HG03064 (cell line): ENCODE results near the gene CTIF.

Experiments used
- ATAC-seq: cut with Tn5 transposase; IDR thresholded peaks from one replicate; pipeline ENCODE4 v1.9.1; 2021; ENCODE audit warnings: low read depth; ENCODE audit not compliant: unreplicated experiment

CTIF gene

DNA sequence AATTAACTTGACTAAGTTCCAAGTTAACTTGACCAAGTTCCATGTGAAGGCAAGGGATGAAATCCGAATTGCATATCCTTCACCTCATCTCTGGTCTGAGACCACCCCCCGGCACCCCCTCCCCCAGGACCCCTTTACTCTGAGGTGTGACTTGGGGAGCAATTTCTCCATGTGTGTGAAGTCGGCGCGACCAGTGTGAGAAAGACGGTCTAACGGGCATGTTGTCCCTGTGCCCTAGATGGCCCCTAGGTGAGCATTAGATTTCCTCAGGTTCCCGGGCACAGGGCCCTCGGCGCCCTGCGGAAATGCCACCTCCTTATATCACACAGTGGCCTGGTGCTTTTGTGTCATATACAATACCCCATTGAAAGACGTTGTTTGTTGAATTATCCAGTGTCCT, 137.1 kb downstream of the CTIF start:
- ATAC-seq, result no peak

GRCh38 chr18:48676346-48676745, 137.5 kb downstream of the CTIF start:
- no peak for ATAC-seq

DNA sequence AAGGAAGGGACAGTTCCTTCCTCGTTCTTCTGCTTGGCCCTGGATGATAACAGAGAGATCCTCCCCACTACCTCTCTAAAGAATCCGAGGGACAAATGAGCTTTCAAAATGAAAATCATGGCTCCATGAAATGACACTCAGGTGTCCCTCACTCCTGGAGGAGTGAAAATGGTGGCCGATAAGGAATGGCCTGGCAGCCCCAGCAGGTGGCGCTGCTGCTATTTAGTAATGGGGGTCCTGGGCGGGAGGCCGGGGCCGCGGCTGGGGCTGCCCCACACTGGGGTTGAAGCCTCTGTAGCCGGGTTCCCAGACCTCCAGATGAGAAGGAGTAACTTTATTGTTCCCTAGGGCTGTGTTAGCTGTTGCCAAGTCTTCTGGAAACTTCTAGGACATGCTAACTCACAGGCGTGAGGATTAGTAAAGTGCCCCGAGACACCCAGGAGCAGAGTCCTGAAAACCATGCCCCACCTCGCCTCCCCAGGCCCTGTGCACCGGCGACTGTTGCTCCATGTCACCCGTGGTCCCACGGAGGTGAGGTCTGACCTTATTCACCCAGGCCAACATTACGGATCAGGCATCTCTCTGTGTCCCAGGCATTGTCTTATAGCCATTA, 138.0 kb downstream of the CTIF start:
- ATAC-seq, result no peak

DNA sequence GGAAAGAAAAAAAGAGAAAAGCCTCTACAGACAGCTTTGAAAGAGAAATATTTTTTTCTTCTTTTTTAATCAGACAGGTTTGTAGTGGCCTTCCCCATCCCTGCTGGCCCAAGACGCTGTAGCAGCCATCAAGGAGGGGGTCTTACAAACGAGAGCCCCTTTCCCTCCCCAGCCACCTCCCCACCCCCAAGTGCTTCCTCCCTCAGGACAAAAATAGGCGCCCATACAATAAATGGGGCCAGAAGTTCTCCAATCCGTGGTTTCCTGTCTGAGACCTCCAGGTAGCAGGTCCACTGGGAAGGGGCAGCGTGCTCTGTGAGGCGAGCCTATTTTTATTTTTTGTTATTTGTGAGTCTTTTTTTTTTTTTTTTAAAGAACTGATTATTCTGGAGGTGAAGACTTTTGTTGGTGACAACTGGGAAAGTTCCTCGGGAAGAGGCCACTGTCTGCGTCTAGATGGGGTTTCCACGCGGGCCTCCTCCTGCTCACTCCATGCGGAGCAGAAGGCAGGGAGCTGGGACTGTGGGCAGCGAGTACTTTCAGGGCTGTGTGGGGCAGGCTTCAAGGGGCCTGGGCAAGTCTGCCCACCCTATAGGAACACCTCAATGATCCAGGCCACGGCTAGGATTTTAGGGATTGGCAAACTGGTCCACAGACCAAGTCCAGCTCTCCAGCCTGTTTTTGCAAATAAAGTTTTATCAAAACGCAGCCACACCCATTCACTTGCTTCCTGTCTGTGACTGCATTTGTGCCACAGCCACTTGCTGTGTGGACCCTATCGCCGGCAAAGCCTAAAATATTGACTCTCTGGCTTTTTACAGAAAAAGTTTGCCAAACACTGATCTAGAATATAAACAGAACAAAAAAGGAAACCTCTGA, 139.6 kb downstream of the CTIF start:
- no peak for ATAC-seq

DNA sequence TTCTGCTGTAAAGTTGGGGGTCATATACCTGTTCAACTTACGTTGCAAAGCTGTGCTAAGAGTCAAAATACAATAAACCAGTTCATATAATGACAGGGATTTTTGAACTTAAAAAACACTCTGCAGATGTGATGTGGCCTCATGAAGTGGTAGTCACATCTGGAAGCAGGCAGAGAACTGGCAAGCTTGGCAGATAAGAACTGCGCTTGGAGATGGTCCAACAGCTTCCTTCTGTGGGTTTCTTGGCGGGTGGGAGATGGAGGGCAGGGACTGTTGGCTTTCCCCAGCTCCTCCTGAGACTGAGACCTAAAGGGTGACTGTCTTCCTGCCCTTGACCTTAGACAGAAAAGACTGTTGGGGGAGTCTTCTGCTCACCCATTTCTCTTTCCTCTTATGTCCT, 140.4 kb downstream of the CTIF start:
- no peak for ATAC-seq

GRCh38 chr18:48680339-48681250, 141.8 kb downstream of the CTIF start:
- no peak for ATAC-seq

DNA sequence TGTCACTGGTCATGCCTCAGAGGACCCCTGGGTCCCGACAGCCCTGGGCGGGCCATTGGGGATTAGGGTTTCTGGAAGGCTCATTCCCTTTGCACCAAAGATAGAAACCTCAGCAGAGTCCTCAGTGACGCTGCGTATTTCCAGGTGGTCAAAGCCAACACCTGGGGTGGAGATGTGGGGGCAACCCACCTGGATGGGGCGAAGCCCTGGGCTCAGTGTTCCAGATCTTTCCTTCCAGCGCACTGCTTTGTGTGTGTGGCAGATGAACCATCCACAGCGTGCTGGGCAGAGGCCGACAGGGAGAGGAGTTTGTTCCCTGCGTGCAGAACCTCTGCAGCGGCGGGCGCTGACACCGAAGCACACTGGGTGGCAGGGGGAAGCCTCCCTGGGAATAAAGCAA, 143.9 kb downstream of the CTIF start:
- no peak for ATAC-seq

- no peak for ATAC-seq
These were observed 144.4 kb downstream of the CTIF start for GRCh38 chr18:48683197-48683596.

DNA sequence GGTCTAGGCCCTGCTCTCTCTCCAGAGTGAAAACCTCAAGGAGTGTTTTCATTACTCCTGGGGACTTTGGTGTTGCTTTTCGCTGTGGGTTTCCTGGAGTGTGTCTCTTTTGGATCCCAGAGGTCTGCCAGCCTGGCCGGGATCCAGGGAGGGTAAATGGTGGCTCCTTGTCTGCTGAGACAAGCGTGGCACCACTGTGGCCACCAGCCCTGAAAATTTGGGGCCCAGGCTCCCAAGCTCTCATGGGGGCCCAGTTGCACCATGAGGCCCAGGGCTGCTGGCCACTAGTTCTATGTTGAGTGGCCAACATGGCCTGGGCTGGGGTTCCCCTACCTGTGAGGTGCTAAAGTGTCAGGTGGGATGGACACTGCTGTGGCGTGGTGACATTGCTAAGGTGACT, 144.8 kb downstream of the CTIF start:
- ATAC-seq, result no peak

DNA sequence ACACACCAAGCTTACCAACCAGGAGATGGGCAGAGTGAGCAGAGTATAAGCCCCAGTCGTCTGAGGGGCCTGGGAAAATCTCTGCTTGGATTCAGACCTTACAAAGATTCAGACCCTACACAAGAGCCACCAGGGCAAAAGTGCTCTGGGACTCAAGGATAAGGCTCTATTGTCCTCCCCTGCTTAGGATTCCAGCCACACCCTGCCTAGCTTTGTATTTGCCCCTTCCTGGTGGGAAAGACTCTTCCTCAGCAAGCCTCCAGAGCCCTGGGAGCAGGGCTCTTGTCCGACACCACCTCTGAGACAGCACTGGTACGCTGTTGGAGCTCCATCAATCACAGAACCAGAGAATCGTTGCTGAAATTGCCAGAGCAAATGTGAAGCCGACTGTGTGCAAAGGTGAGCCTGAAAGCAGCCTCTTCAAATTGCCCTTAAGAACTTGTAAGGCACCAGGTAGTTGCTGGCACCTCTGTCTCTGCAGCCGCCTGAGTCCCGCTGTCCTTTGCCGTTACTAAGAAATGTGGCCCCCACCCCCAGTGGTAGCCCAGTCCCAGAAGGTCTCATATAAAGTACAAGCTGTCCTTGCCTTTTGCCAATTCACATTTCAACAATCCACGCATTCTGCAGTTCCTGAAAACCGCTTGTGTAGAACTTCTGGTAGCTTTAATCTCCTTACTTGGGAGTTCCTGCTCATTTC, 148.7 kb downstream of the CTIF start:
- no peak for ATAC-seq

DNA sequence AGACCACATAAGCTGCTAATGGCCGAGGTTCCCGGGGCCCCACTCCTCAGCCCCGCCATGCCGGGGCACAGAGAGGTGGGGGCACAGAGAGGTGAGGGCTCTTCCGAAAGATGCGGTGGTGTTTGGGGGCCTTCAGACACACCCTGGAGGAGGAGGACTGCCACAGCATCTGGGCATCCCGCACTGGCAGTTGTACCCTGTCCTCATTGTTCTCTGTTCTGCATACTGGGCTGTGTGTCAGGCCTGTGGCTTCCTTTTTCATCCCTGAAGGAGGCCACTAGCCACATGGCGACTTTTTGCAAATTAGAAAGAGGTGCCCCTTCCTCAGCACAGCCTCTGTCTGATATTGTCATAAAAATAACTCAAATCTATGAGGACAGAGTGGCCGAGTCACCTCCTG, 150.1 kb downstream of the CTIF start:
- ATAC-seq, result no peak

GRCh38 chr18:48689548-48689947, 150.7 kb downstream of the CTIF start:
- no peak for ATAC-seq

DNA sequence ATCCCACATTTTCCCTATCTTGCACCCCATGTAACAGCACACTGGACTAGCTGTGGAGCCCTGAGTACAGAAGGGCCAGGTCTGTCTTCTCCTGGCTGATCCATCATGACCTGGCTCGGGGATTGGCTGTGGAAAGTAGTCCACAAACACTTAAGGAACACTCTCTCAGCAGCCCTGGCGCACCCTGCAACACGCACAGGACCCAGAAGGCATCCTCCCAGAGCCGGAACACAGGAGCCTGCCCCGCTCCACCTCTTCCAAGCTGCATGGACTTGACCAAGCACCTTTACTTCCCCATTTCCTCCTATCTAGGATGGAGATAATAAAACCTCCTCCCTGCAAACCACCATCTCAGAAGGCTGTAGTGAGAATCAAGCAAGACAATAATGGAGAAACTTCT, 151.7 kb downstream of the CTIF start:
- no peak for ATAC-seq

GRCh38 chr18:48693006-48693405, 154.2 kb downstream of the CTIF start:
- ATAC-seq, result no peak

DNA sequence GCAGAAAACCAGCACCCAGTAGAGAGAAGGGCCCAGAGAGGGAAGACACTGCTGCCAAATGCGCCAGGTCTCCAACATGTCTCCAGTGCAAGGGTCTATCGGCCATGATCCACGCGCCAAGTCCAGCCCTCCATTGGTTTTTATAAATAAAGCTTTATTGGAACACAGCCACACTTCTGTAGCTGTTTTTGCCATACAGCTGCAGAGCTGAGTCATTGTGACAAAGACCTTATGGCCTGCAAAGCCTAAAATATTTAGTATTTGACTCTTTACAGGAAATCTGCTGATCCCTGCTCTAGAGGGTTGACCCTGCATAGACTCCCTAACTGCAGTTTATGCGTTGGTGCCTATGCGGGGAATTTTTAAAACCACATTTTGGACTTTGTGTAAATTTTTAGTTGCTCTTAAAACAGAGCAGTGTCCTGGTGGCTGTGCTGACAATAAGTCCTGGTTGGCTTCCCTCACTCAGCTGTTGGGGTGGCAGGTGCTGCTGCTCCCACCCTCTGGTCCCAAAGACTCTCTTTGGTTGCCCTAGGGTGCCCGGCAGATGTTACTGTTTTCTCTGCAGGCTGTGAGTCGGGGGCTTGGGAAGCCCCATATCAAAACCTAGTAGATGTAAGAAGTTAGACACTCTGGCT, 154.9 kb downstream of the CTIF start:
- no peak for ATAC-seq

GRCh38 chr18:48694295-48694694, 155.5 kb downstream of the CTIF start:
- ATAC-seq, result no peak

GRCh38 chr18:48695671-48696070, 156.8 kb downstream of the CTIF start:
- ATAC-seq, result no peak

DNA sequence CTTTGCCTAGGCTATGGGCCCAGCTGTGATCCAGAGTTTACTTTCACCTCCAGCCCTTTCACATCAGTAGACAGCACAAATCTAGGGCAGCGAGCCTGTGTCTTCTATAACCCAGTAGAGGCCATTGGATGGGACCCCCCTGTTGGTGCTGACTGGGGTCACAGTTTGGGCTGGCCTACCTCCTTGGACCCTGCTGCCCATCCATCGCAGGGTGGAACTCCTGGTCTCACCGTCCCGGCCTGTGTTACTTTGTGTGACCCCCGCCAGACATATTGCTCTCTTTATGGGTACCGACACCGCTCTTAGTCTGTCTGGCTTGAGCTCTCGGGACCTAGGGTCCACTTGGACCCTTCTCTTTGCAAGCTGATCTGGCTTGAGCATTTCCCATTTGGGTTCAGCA, 157.4 kb downstream of the CTIF start:
- ATAC-seq, result no peak

GRCh38 chr18:48697441-48697840, 158.6 kb downstream of the CTIF start:
- no peak for ATAC-seq

DNA sequence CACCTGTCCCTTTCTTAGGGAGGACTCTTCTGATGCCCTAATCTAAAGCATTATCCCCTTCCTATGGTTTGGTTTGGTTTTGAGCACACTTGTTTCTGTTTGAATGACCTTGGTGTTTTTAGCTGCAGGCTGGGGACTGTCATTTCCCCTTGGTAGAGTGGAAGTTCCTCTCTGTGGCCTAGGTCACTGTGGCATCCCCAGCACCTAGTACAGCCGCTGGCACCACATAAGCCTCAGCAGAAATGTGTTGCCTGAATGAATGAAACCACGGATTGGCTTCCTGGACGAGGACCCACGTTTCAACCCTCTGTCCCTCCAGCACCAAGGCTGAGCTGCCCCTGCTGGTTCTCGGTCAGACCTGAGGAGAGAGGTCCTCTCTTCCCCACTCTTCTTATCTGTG, 159.9 kb downstream of the CTIF start:
- no peak for ATAC-seq
